Activated CD4-positive, alpha-beta T cell treated with anti-CD3 and anti-CD28 coated beads, Interleukin-2, amount 50 U/mL, for 16 hours (primary cell): ENCODE measurements around the gene KIAA0232.
"Not testable (repeated sequence)": the region's sequence is repeated elsewhere in the genome, so short reads cannot be mapped to it uniquely, and the experiment has no call there.

Source experiments
- DNase-seq: peaks from one replicate; pipeline ENCODE4 v3.0.0-alpha.2; 2020

The KIAA0232 gene

GRCh38 chr4:6808259-6808658, 25.7 kb downstream of the KIAA0232 start:
- DNase-seq, result no peak

GRCh38 chr4:6811165-6811564, 28.6 kb downstream of the KIAA0232 start:
- DNase-seq, result no peak

GRCh38 chr4:6812766-6813165, 30.2 kb downstream of the KIAA0232 start:
- no peak for DNase-seq

- no peak for DNase-seq
Measured at GRCh38 chr4:6813725-6814124, 31.2 kb downstream of the KIAA0232 start.

- DNase-seq, result no peak
Measured at GRCh38 chr4:6815029-6815836, 32.7 kb downstream of the KIAA0232 start.

- DNase-seq, result no peak
Measured at GRCh38 chr4:6819295-6819694, 36.8 kb downstream of the KIAA0232 start.

GRCh38 chr4:6820695-6821094, 38.2 kb downstream of the KIAA0232 start:
- DNase-seq, result no peak

GRCh38 chr4:6824071-6824470, 41.5 kb downstream of the KIAA0232 start:
- no peak for DNase-seq

- DNase-seq, result no peak
Measured at GRCh38 chr4:6824772-6825402, 42.4 kb downstream of the KIAA0232 start.

- no peak for DNase-seq
Measured at GRCh38 chr4:6825403-6825802, 42.9 kb downstream of the KIAA0232 start.

GRCh38 chr4:6826781-6827508, 44.4 kb downstream of the KIAA0232 start:
- no peak for DNase-seq

- DNase-seq, result no peak
Measured at GRCh38 chr4:6829086-6829485, 46.6 kb downstream of the KIAA0232 start.

- DNase-seq, result no peak
Measured at GRCh38 chr4:6834867-6835266, 52.3 kb downstream of the KIAA0232 start.

- DNase-seq, result not testable (repeated sequence)
Measured at GRCh38 chr4:6835616-6836015, 53.1 kb downstream of the KIAA0232 start.

GRCh38 chr4:6837106-6837505, 54.6 kb downstream of the KIAA0232 start:
- DNase-seq, result not testable (repeated sequence)

- no peak for DNase-seq
Measured at GRCh38 chr4:6839579-6839978, 57.1 kb downstream of the KIAA0232 start.

- no peak for DNase-seq
Measured at GRCh38 chr4:6840062-6840976, 57.8 kb downstream of the KIAA0232 start.

- no peak for DNase-seq
Measured at GRCh38 chr4:6845027-6845426, 62.5 kb downstream of the KIAA0232 start.

GRCh38 chr4:6845574-6845973, 63.0 kb downstream of the KIAA0232 start:
- DNase-seq, result no peak

- no peak for DNase-seq
Measured at GRCh38 chr4:6847178-6847577, 64.7 kb downstream of the KIAA0232 start.

- DNase-seq, result no peak
Measured at GRCh38 chr4:6848717-6849305, 66.3 kb downstream of the KIAA0232 start.

- no peak for DNase-seq
Measured at GRCh38 chr4:6849691-6850090, 67.2 kb downstream of the KIAA0232 start.
